Measurements from ENCODE around the gene MBNL1.

MBNL1 gene

GRCh38 chr3:152348436-152349177 is 79.9 kb downstream of the MBNL1 start:
- no peak for TF ChIP-seq CTCF (IDR thresholded peaks at IDR 0.05)

- TF ChIP-seq CTCF (IDR thresholded peaks at IDR 0.05): no peak
Measured at GRCh38 chr3:152349392-152349791, 80.7 kb downstream of the MBNL1 start.

- TF ChIP-seq CTCF (IDR thresholded peaks at IDR 0.05): no peak
Measured at GRCh38 chr3:152350139-152350538, 81.4 kb downstream of the MBNL1 start.

- TF ChIP-seq CTCF (IDR thresholded peaks at IDR 0.05): no peak
Measured at GRCh38 chr3:152350776-152351175, 82.0 kb downstream of the MBNL1 start.

- TF ChIP-seq CTCF (IDR thresholded peaks at IDR 0.05): no peak
Measured at GRCh38 chr3:152352554-152352953, 83.8 kb downstream of the MBNL1 start.

- TF ChIP-seq CTCF (IDR thresholded peaks at IDR 0.05): no peak
Measured at GRCh38 chr3:152353578-152353977, 84.8 kb downstream of the MBNL1 start.

GRCh38 chr3:152355744-152356665 is 87.3 kb downstream of the MBNL1 start:
- no peak for TF ChIP-seq CTCF (IDR thresholded peaks at IDR 0.05)

Measured in LNCAP (cell line).